ENCODE measurements around the gene NUP35. TPM values are rescaled to one million over a fixed set of nuclear protein-coding genes. Genes with fewer than 3 reads are reported as not detected.

Gene NUP35
- total and polyA plus RNA-seq, 2 of the 8 experiments (the other 6 are each of a cell fraction or from before 2014, with no cell fraction given): 30.7 to 48.7 TPM

GRCh38 chr2:183123117-183123958, 905 bp upstream of the NUP35 start (continued):
- no peak for TF ChIP-seq CHD7 (IDR thresholded peaks at IDR 0.05; ENCODE audit: insufficient replicate concordance, low read length)
- no peak for TF ChIP-seq USF2 (IDR thresholded peaks at IDR 0.05; ENCODE audit: low read length)
- TF ChIP-seq YY1 (IDR thresholded peaks at IDR 0.05; ENCODE audit: low read depth, low read length): no peak
- TF ChIP-seq SUZ12 (IDR thresholded peaks at IDR 0.05; ENCODE audit: low read length): no peak
- no peak for TF ChIP-seq HDAC2 (IDR thresholded peaks at IDR 0.05; ENCODE audit: borderline replicate concordance in 1 of 2, low read depth in 2 of 2, low read length in 2 of 2)
- no peak for TF ChIP-seq TAF1 (IDR thresholded peaks at IDR 0.05; ENCODE audit: low read depth, low read length)
- TF ChIP-seq ATF3 (IDR thresholded peaks at IDR 0.05; ENCODE audit: insufficient read depth, low read depth, low read length): no peak

All from H1 (cell line).